ENCODE results near the gene YPEL3. TPM values are rescaled to one million over a fixed set of nuclear protein-coding genes. Genes with fewer than 3 reads are reported as not detected.

YPEL3 gene
- total RNA-seq, 2 experiments from 2014 or later, result 154 to 166 TPM

GRCh38 chr16:30070490-30070889 lies 25.5 kb downstream of the YPEL3 start:
- no peak for TF ChIP-seq CTCF (IDR thresholded peaks at IDR 0.05)
- H3K4me3 ChIP-seq (ENCODE audit: low read length), result no peak overlapping the region
- DNase-seq (no peak), ATAC-seq (ENCODE audit: poor library complexity) (no peak)
- Mint-ChIP-seq H3K4me3 (no peak overlapping the region), H3K4me1 (ENCODE audit: low read depth) (peaks cover 42% of the 10 kb centered on the region), H3K27me3 (no peaks in the 10 kb centered on the region), H3K9me3 (no peaks in the 10 kb centered on the region), H3K27ac (peak overlapping the region; percentile 61), H3K36me3 (ENCODE audit: low read depth) (peaks cover 72% of the 10 kb centered on the region)
- H3K4me1 ChIP-seq (ENCODE audit: insufficient read depth, low read length), result peaks cover 56% of the 10 kb centered on the region
- no peaks in the 10 kb centered on the region for H3K27me3 ChIP-seq (ENCODE audit: control insufficient read depth in 1 of 2, insufficient read depth in 2 of 2, low read length in 2 of 2)
- CTCF ChIA-PET, result no interaction called here
- no peak overlapping the region for H3K27ac ChIP-seq (ENCODE audit: low read depth in 1 of 2, low read length in 2 of 2)
- POLR2A ChIA-PET, result interaction anchor here (1.0 kb wide), 1 partner anchor 21 kb away, joined by 3 read pairs; the partner anchor contains the start of gene TBX6
- peaks cover 0 to 4% of the 10 kb centered on the region in 2 experiments for H3K9me3 ChIP-seq (ENCODE audit: control insufficient read depth in 1 of 2, insufficient read depth in 1 of 2, low read length in 2 of 2)
- peaks cover 59% of the 10 kb centered on the region for H3K36me3 ChIP-seq (ENCODE audit: insufficient read depth, low read length)
- intact Hi-C loops (cut with DNase I, micrococcal nuclease), result loop anchor here in 1 of 2 experiments (10.0 kb wide), 1 partner anchor 434 kb away; no protein-coding TSS in a partner anchor

DNA sequence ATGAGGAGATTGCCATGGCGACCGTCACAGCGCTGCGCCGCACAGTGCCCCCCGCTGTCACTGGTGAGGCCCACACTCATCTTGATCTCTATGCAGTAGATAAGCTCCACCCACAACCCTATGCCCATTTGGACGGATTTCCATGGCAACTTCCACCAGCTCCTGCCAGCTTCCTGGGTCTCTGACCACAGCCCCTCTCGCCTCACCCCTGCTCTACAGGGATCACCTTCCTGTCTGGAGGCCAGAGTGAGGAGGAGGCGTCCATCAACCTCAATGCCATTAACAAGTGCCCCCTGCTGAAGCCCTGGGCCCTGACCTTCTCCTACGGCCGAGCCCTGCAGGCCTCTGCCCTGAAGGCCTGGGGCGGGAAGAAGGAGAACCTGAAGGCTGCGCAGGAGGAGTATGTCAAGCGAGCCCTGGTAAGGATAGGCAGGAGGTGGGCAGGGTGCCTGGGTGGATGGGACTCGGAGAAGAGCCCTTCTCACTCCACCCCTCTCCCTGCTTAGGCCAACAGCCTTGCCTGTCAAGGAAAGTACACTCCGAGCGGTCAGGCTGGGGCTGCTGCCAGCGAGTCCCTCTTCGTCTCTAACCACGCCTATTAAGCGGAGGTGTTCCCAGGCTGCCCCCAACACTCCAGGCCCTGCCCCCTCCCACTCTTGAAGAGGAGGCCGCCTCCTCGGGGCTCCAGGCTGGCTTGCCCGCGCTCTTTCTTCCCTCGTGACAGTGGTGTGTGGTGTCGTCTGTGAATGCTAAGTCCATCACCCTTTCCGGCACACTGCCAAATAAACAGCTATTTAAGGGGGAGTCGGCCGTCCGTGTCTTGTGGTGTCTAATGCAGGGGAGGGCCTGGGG lies 26.2 kb downstream of the YPEL3 start:
- Mint-ChIP-seq H3K27ac (peak overlapping the region; percentile 61), H3K4me1 (ENCODE audit: low read depth) (peaks cover 37% of the 10 kb centered on the region), H3K4me3 (peak overlapping the region; percentile 70), H3K36me3 (ENCODE audit: low read depth) (peaks cover 75% of the 10 kb centered on the region), H3K27me3 (no peaks in the 10 kb centered on the region), H3K9me3 (no peaks in the 10 kb centered on the region)
- peaks cover 59% of the 10 kb centered on the region for H3K36me3 ChIP-seq (ENCODE audit: insufficient read depth, low read length)
- no peak for DNase-seq
- H3K4me1 ChIP-seq (ENCODE audit: insufficient read depth, low read length), result peaks cover 50% of the 10 kb centered on the region
- intact Hi-C loops (cut with DNase I, micrococcal nuclease), result loop anchor here (5.0 to 10.0 kb wide), 6 partner anchors 45 to 565 kb away; partner anchors contain the start of genes GDPD3 (in 1 of the 2), MAZ (in 1 of the 2) and ZNF771 (in 1 of the 2)
- no peak for TF ChIP-seq CTCF (IDR thresholded peaks at IDR 0.05)
- no peak overlapping the region for H3K4me3 ChIP-seq (ENCODE audit: low read length)
- POLR2A ChIA-PET, result interaction anchor here (1.0 to 7.2 kb wide), 2 partner anchors 22 kb away, joined by 3 to 118 read pairs; partner anchors contain the start of gene TBX6
- CTCF ChIA-PET, result no interaction called here
- H3K27ac ChIP-seq (ENCODE audit: low read depth in 1 of 2, low read length in 2 of 2), result peak overlapping the region in 1 of 2 donors; percentile 13
- H3K9me3 ChIP-seq (ENCODE audit: control insufficient read depth in 1 of 2, insufficient read depth in 1 of 2, low read length in 2 of 2), result peaks cover 0 to 4% of the 10 kb centered on the region in 2 experiments
- ATAC-seq (ENCODE audit: poor library complexity), result no peak
- H3K27me3 ChIP-seq (ENCODE audit: control insufficient read depth in 1 of 2, insufficient read depth in 2 of 2, low read length in 2 of 2), result no peaks in the 10 kb centered on the region

DNA sequence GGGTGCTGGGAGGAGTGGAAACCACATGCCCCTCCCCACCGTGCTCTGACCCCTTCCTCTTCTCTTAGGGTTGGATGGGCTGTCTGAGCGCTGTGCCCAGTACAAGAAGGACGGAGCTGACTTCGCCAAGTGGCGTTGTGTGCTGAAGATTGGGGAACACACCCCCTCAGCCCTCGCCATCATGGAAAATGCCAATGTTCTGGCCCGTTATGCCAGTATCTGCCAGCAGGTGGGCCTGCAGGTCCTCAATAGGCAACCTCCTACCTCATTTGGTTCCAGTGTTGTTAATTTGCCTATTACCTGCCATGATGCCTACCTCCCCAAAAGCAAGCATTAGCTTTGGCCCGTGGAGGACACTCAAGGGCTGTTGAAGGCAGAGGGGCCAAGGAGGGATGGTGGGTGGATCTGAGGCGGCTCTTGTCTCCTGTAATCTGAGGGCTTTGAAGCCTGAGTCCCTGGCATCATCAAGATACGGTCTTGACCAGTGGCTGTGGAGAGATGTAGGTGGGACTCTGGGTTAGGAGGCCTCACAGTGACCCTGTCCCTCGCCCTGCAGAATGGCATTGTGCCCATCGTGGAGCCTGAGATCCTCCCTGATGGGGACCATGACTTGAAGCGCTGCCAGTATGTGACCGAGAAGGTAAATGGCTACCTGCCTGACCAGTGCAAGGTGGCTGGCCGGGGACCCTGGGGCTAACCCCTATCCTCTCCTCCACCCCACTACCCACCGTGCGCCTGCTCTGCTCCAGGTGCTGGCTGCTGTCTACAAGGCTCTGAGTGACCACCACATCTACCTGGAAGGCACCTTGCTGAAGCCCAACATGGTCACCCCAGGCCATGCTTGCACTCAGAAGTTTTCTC lies 27.0 kb downstream of the YPEL3 start:
- Mint-ChIP-seq H3K36me3 (ENCODE audit: low read depth) (peaks cover 78% of the 10 kb centered on the region), H3K27me3 (no peaks in the 10 kb centered on the region)

More for the DNA sequence above, 27.0 kb downstream of the YPEL3 start:
- POLR2A ChIA-PET, result interaction anchor here (5.3 to 7.2 kb wide), 2 partner anchors 7 to 23 kb away, joined by 73 to 118 read pairs; partner anchors contain the start of genes PPP4C and TBX6
- Mint-ChIP-seq H3K4me1 (ENCODE audit: low read depth) (peaks cover 37% of the 10 kb centered on the region), H3K9me3 (no peaks in the 10 kb centered on the region), H3K4me3 (peak overlapping the region; percentile 92), H3K27ac (peak overlapping the region; percentile 89)
- peaks cover 55% of the 10 kb centered on the region for H3K4me1 ChIP-seq (ENCODE audit: insufficient read depth, low read length)
- peak overlapping the region in 1 of 2 donors; percentile 36 for H3K27ac ChIP-seq (ENCODE audit: low read depth in 1 of 2, low read length in 2 of 2)
- CTCF ChIA-PET, result interaction anchor here (1.1 to 5.0 kb wide), 3 partner anchors 13 to 116 kb away, joined by 3 to 26 read pairs (median 4); partner anchors contain the start of gene TBX6
- no peak overlapping the region for H3K4me3 ChIP-seq (ENCODE audit: low read length)
- DNase-seq (peak in 13 of 14 experiments; percentile 38 to 82 (median 60)), ATAC-seq (ENCODE audit: poor library complexity) (peak; percentile 16)
- TF ChIP-seq CTCF (IDR thresholded peaks at IDR 0.05), result peak; percentile 37
- no peaks in the 10 kb centered on the region for H3K27me3 ChIP-seq (ENCODE audit: control insufficient read depth in 1 of 2, insufficient read depth in 2 of 2, low read length in 2 of 2)
- H3K9me3 ChIP-seq (ENCODE audit: control insufficient read depth in 1 of 2, insufficient read depth in 1 of 2, low read length in 2 of 2), result peaks cover 0 to 4% of the 10 kb centered on the region in 2 experiments
- intact Hi-C loops (cut with DNase I, micrococcal nuclease), result loop anchor here (5.0 to 10.0 kb wide), 5 partner anchors 46 to 566 kb away; partner anchors contain the start of genes GDPD3 (in 1 of the 2), MAZ (in 1 of the 2) and ZNF771 (in 1 of the 2)
- peaks cover 59% of the 10 kb centered on the region for H3K36me3 ChIP-seq (ENCODE audit: insufficient read depth, low read length)

Measured in CD4-positive, alpha-beta T cell (primary cell).